Body of pancreas (tissue), 4 donors: ENCODE data around the gene EYS. TPM values are rescaled to one million over a fixed set of nuclear protein-coding genes. Genes with fewer than 3 reads are reported as not detected.

Experiments
- ATAC-seq: fragments of 150-250 bp; one replicate; pipeline ENCODE4 v1.9.1; 2016
- DNase-seq, 4 donors: peaks; one replicate each; pipeline ENCODE4 v3.0.0-alpha.2; 2019
- H3K27ac ChIP-seq, 4 donors: fragments of 200-600 bp; sonication (generic); 1 replicate in 3 of 4; 2 replicates in 1 of 4; pipeline versions ENCODE4 v1.5.1 to v1.6.1; 2016 to 2019; ENCODE audit warnings: mild to moderate bottlenecking in 1 of 4, mixed read lengths in 1 of 4, moderate library complexity in 1 of 4
- H3K27me3 ChIP-seq, 2 donors: fragments of 200-600 bp; sonication (generic); one replicate each; pipeline ENCODE4 v1.6.0; 2016; ENCODE audit warnings: mild to moderate bottlenecking in 1 of 2
- H3K36me3 ChIP-seq, 2 donors: fragments of 200-600 bp; sonication (generic); replicated peaks in 1 of 2; 2 replicates each; pipeline ENCODE4 v1.5.1; 2016; ENCODE audit warnings: low read depth in 2 of 2; ENCODE audit not compliant: insufficient read depth in 1 of 2
- H3K4me1 ChIP-seq: fragments of 200-600 bp; sonication (generic); one replicate; pipeline ENCODE4 v1.6.0; 2016
- H3K4me3 ChIP-seq, 2 donors: fragments of 200-600 bp; sonication (generic); 1 replicate in 1 of 2; 2 replicates in 1 of 2; pipeline ENCODE4 v1.5.1; 2016 to 2019
- H3K9me3 ChIP-seq, 3 donors: fragments of 200-600 bp; sonication (generic); 1 replicate in 2 of 3; 2 replicates in 1 of 3; pipeline ENCODE4 v1.5.1; 2016
- CTCF ChIP-seq, 7 experiments: fragments of 450-650 bp in 4 of 7; fragments of 200-600 bp in 3 of 7; sonication (generic) in 3 of 7; IDR thresholded peaks; one replicate each; pipeline ENCODE4 v1.5.1; 2016 to 2019; ENCODE audit warnings: antibody characterized with exemption in 7 of 7
- POLR2A ChIP-seq, 3 donors: fragments of 450-650 bp; IDR thresholded peaks; one replicate each; pipeline ENCODE4 v1.6.1; 2016; ENCODE audit warnings: antibody characterized with exemption in 3 of 3, mild to moderate bottlenecking in 2 of 3
- WGBS, 2 donors: methylation state at CpG; one replicate each; pipeline ENCODE4 v1.1.5; 2017; 5-methylcytosine and 5-hydroxymethylcytosine counted together
- intact Hi-C: fragments of 100-400 bp; cut with DNase I; formaldehyde crosslinking; loops from one replicate; pipeline ENCODE4 v1.15.1; 2023
- total RNA-seq, 2 donors: library from RNA; depleted of rRNA; stranded (reverse); fragments of >200 nt; gene quantifications; one replicate each; pipeline ENCODE4 v1.1.0, GENCODE V29; 2016

EYS gene
- total RNA-seq, 2 donors from 2014 or later = 0.26 TPM; not detected in 1

- no peak for TF ChIP-seq POLR2A (IDR thresholded peaks at IDR 0.05)
- TF ChIP-seq CTCF (IDR thresholded peaks at IDR 0.05) = no peak
- Histone ChIP-seq H3K4me1 (no peaks in the 10 kb centered on the region), H3K36me3 (no peaks in the 10 kb centered on the region)
Measured at GRCh38 chr6:65650086-65650485, 56.9 kb downstream of the EYS start.

GRCh38 chr6:65649392-65649791 is 57.6 kb downstream of the EYS start:
- Histone ChIP-seq H3K27me3 (no peaks in the 10 kb centered on the region), H3K36me3 (no peaks in the 10 kb centered on the region), H3K4me1 (no peaks in the 10 kb centered on the region), H3K9me3 (no peaks in the 10 kb centered on the region), H3K4me3 (no peak overlapping the region), H3K27ac (no peak overlapping the region)
- intact Hi-C loops = no loop called here
- DNase-seq (no peak), ATAC-seq (no peak)
- WGBS, 2 donors = 45 to 69% methylated on average over 3 of the region's 3 CpGs
- TF ChIP-seq POLR2A (IDR thresholded peaks at IDR 0.05) (no peak), CTCF (IDR thresholded peaks at IDR 0.05) (no peak)

More at GRCh38 chr6:65650086-65650485, 56.9 kb downstream of the EYS start:
- intact Hi-C loops = no loop called here
- DNase-seq = no peak
- Histone ChIP-seq H3K27ac (no peak overlapping the region), H3K4me3 (no peak overlapping the region), H3K27me3 (no peaks in the 10 kb centered on the region), H3K9me3 (no peaks in the 10 kb centered on the region)
- no peak for ATAC-seq

- 52 to 63% methylated on average over 3 of the region's 3 CpGs for WGBS, 2 donors
- Histone ChIP-seq H3K27ac (no peak overlapping the region), H3K4me3 (no peak overlapping the region), H3K27me3 (no peaks in the 10 kb centered on the region), H3K9me3 (no peaks in the 10 kb centered on the region), H3K36me3 (no peaks in the 10 kb centered on the region), H3K4me1 (no peaks in the 10 kb centered on the region)
- intact Hi-C loops = no loop called here
- no peak for DNase-seq
- TF ChIP-seq CTCF (IDR thresholded peaks at IDR 0.05) = no peak
- no peak for TF ChIP-seq POLR2A (IDR thresholded peaks at IDR 0.05)
- ATAC-seq = no peak
Measured at GRCh38 chr6:65646544-65646943, 60.5 kb downstream of the EYS start.

GRCh38 chr6:65642776-65643175 is 64.2 kb downstream of the EYS start:
- ATAC-seq (no peak), DNase-seq (no peak)
- no peak overlapping the region for H3K27ac ChIP-seq
- WGBS, 2 donors = 85 to 91% methylated on average over 1 of the region's 1 CpG
- H3K36me3 ChIP-seq = no peaks in the 10 kb centered on the region
- H3K4me1 ChIP-seq = no peaks in the 10 kb centered on the region
- TF ChIP-seq POLR2A (IDR thresholded peaks at IDR 0.05) = no peak
- TF ChIP-seq CTCF (IDR thresholded peaks at IDR 0.05) = no peak
- no peaks in the 10 kb centered on the region for H3K9me3 ChIP-seq
- no peak overlapping the region for H3K4me3 ChIP-seq
- intact Hi-C loops = no loop called here
- no peaks in the 10 kb centered on the region for H3K27me3 ChIP-seq

GRCh38 chr6:65638047-65638831 is 68.8 kb downstream of the EYS start:
- H3K36me3 ChIP-seq = no peaks in the 10 kb centered on the region
- 85 to 87% methylated on average over 18 to 22 of the region's 22 CpGs for WGBS, 2 donors
- no peak overlapping the region for H3K4me3 ChIP-seq
- no peaks in the 10 kb centered on the region for H3K27me3 ChIP-seq
- no peaks in the 10 kb centered on the region for H3K9me3 ChIP-seq
- ATAC-seq (no peak), DNase-seq (no peak)
- H3K27ac ChIP-seq = no peak overlapping the region
- intact Hi-C loops = no loop called here
- TF ChIP-seq POLR2A (IDR thresholded peaks at IDR 0.05) (no peak), CTCF (IDR thresholded peaks at IDR 0.05) (no peak)
- H3K4me1 ChIP-seq = no peaks in the 10 kb centered on the region
